Left lobe of liver (tissue), 2 donors: ENCODE measurements around the gene ABL1. TPM values are rescaled to one million over a fixed set of nuclear protein-coding genes. Genes with fewer than 3 reads are reported as not detected.

Experiments used
- ATAC-seq: fragments of 200-7000 bp; cut with Tn5 transposase; one replicate; pipeline ENCODE4 v1.9.1; 2020; ENCODE audit warnings: mild to moderate bottlenecking, moderate library complexity
- DNase-seq: peaks from one replicate; pipeline ENCODE4 v3.0.0-alpha.2; 2020; ENCODE audit warnings: low spot score
- total RNA-seq: library from RNA; stranded (reverse); gene quantifications from one replicate; pipeline ENCODE4 v1.2.1, GENCODE V29; 2021
- donor health status: DM: no; HTN: no; CAD: no; lungs with moderate emphysema.
- donor health status: DM: no; HTN: yes; CAD: no.

The ABL1 gene
- total RNA-seq, 1 donor from 2014 or later = 27.1 TPM

DNA sequence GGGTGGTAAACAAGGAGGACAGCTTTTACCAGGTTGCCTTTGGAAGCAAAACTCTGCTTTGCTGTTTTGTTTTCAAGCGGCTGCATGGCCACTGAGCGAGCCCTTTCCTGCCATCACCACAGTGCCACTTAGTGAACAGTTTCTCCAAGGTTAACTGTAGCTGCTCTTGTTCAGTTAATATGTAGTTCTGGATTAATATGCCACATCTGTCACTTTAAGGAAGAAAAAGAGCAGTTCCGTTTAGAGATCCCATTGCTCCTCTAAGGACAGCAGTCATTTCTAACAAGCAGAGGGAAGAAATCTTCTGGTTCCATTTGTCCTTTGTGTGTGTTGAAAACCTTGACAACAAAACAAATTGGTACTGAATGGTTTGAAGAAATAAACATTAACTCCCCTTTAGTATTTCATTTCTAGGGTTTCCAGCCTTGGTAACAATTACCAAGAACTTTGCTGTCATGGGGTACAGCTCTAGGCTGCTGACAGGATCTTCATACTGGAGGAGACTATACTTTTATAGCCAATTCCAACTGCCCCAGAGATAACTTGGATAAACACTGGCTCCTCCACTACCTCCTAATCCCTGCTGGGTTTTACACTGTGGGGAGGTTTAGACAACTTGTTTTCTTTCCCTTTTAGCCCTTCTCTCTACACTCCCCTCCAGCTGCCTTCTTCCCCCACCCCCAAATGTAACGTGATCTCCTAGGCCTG is 10.3 kb upstream of the ABL1 start:
- ATAC-seq = peak; percentile 59
- no peak for DNase-seq

DNA sequence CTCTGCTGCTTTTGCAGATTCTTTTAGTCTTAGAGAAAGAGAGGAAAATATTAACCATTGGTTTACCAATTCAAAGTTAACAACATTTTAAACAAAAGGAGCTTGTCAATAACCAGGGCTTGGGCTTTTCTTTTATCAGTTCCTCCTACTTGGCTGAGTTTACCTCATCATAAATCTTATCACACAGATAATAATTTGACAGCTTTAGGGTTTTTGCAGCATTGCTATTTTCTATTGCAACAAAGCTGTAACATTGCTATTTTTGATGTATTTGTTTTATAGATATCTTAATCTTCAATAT is 9.8 kb upstream of the ABL1 start:
- DNase-seq = no peak
- ATAC-seq = no peak

DNA sequence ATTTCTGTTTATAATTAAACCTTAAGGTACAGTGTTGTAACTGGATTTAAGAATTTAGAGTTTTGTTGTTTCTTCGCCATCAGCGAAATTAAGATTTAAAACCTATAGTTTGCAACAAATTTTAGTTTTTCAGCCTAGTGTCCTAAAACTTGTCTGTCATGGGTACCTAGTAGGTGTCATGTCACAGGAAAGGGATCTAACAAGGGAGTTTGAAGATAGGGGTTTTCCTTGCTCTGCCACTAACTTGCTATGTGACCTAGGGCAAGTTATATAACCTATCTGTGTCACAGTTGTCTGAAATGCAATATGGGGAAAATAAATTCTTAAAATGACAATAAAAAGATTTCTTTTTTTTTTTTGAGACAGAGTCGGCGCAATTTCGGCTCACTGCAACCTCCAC is 9.2 kb upstream of the ABL1 start:
- DNase-seq = no peak
- no peak for ATAC-seq

DNA sequence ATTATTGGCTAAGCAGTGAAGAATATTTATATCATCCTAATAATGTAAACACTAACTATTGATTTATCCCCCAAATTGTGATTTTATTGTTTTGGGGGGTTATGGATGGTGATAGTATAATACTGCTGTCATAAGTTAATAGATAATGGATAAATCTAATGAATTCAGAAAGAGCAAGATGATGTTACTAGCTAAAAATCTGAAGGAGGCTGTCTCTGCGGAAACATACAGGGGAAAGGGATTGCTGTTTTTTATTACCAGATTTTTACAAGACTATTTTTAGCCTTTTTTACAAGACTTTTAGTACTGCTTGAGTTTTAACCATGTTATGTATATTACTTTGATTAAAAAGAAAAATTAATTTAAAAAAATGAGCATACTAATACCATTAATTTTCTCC is 5.3 kb upstream of the ABL1 start:
- DNase-seq (no peak), ATAC-seq (no peak)

DNA sequence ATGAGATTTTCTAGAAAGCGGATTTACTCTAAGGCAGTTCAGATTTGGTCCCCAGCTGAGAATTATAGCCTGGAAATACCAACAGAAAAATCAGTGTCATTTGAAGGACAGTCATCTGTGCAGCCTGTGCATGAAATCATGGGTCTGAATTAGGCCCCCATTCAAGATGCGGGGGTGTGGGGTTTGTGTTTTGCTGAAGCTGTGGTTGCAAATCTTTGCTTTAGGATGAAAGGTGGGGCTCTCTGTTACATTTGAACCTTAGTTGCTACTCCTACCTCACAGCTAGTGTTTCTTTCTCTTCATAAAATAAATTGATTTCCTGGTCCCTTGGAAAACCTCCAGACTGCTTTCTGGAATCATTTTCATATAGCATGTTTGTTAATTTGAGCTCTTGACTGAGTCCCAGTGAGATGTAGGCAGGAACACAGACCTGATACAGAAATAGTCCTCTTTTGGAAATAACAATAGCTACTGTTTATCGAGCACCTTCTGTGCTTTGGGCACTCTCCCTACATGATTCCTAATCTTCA is 4.8 kb upstream of the ABL1 start:
- ATAC-seq = no peak
- DNase-seq = no peak

DNA sequence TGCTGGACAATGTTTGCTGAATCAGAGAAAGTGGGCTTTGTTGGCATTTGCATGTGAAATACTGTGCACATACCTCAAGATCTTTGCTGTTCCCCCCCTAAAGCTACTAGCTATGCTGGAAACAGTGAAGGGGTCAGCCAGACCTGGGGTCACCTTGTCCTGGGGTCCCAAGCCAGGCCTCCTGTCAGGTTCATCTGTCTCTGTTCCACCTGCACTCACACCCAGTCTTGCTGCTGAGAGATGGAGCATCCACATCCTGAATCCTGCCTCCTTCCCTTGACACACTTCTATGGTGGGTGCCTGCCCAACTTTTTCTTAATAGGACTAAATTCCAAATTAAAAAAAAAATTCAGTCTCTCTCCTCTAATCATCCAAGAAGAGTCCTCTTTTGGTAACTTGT is 4.0 kb upstream of the ABL1 start:
- DNase-seq = no peak
- no peak for ATAC-seq

DNA sequence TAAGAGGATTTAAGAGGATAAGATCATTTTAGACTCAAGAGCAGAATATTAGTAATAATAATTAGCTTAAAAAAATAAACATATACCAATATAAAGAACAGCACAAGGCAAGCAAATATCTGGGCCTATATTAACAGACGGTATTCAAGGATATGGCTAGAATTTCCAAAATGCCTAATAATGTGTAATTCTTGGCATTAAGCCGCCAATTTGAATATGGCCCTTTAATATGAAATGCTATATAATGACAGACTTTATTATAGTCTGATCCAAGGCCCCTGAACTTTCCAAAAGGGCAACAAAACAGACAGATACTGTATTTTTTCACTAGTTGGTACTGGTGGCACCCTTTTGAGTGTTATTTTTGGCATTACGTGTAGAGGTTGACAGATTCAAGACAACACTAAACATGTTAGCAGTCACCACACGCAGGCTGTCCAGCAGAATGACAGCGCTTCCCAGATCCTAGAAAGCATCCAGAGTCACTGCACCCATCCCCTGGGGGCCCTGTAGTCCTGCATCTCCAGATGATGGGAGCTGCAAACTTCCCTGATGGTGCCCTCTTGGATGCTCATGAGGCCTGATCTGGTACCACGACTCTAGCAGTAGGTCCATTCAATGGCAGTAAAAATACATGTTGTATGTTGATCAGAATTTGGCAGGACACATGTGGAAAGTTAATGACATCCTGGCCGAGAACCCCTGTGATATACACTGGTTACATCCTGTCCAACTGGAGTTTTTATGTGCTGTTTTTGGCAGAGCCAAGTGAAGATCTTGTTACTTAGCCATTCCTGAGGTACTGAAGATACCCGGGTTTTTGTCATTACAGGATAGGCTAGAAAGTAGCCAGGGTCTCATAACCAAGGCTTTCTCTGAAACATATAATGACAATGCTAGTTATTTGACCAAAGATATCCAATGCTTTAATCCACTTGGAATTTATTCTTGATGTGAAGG is 1.7 kb upstream of the ABL1 start:
- DNase-seq (no peak), ATAC-seq (no peak)

DNA sequence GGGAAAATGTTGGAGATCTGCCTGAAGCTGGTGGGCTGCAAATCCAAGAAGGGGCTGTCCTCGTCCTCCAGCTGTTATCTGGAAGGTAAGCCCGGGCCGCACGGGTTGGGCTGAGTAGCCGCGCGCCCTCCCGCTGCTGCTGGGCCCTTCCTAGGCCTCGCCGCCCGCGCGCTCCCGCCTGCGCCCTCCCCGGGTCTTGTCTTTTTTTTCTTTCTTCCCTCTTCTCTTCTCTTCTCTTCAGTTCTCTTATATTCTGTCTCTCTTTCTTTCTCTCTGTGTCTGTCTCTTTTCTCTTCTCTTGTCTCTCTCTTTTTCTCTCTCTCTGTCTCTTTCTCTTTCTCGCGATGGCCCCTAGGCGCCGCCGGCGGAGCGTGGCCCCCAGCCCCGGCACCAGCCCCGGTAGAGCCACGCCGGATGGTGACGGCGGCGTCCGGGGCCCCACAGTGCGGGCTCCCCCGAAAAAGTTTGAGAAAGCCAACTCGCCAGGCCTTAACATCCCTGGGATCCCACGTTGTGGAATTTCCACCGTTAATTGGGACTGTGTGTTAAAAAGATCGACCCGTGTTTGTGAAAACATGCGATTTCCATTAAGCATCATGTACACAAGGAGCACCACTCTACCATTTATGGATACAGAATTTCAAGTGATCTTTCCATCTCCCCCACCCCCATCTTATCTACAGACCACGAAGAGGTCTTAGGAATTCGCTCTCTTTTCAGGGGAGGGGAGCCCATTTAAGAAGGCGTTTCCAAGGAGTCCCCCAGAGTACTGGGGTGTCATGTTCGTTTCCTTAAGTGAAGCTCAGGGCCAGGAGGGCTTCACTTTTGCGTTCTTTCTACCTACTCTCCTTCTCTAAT is 616 bp downstream of the ABL1 start:
- no peak for DNase-seq
- peak; percentile 17 for ATAC-seq

DNA sequence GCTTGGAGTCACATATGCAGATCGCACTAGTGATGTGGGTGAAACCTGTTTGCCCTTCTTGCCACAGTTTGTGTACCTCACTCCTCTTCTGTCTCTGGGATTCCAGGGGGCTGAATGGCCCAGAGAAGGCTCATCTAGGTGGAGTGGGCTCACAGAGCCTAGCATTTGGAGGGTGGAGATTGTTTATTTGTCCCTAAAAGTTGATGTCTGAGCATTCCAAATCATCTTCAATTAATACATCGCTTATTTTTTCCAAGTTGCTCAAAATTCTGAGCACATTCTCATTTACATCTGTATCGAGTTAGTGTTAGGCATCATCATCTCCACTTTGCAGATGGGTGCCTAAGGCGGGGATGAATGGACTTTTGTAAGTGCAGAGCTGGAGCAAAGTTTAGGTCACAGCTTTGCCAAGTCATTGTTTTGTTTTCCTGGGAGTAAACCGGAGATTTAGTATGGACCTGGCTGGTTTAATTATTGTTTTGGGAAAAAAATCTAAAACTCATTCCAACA is 2.0 kb downstream of the ABL1 start:
- ATAC-seq = peak; percentile 27
- no peak for DNase-seq

DNA sequence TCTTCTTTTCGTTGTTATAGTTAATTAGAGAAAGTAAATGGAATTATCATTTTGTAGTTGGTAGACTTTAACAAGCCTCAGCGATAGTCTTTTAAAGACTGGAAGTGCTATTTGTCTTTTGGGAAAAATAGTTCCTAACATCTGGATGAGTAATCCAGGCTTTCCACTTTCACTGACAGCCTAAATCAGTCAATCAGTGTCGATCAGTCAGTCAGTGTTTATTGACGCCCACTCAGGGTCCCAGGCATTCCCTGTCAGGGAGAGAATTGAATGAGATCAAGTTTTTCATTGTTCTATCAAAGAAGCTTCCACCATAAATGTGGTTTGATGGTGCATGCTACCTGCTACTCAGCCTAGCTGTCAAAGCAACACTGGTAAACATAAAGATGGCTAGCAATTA is 2.6 kb downstream of the ABL1 start:
- DNase-seq = no peak
- ATAC-seq = no peak

DNA sequence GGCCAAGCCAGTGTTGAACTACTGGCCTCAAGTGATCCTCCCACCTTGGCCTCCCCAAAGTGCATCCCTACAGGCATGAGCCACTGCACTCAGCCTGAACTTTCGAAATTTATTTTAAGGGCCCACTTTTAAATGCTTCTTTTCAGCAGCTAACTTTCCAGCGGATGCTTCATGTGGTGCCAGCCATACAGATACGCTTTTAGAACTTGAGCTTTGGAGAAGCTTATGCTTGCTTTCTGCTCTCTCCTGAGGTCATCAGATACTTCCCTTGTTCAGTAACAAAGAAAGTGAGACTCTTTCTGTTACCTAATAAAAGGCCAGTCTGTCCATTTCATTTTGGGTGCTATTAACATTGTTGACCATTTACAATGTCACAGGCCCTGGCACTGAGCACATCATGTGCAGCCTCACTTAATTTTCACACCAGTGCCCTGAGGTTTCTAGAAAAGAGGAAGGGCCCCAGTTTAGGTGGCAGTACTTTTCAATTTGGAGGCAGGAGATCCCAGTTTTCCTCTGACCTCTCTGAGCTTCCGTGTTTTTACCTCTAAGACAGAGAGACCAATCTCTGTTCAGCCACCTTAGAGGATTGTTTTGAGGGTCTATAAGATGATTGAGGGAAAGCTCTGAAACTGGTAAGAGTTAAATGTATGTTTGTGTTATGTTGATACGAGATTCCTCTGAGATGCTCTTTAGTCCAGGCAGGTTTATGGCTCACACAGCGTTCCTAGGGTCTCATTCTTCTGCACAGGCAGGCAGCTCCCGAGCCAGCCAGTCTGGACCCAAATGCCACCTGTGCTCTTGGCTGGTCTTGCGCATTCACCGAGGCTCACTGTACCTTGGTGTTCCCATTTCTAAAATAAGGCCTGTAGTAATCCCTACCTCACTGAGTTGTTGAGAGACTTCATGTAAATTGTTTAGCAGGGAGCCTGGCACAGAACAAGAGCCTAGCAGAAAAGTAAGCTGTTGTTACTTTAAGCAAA is 4.4 kb downstream of the ABL1 start:
- ATAC-seq (no peak), DNase-seq (no peak)

DNA sequence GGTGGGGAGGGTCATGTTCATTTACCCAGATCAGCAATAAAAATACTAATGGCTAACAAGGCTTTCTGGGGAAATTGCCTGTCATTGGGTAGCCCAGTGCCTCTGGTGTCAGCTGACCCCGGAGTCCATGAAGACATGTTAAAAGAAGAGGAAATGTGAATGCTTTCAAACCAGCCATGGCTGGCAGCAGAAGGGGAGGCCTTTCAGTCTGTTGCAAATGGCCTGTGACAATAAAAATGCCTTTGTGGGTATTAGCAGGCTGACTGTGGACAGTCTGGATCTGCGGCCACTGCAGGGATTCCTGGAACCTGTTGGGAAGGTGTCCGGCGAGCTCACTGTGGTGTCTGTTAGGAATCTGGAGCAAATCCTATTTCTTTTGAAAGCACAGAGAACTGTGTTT is 7.5 kb downstream of the ABL1 start:
- DNase-seq = no peak
- no peak for ATAC-seq

DNA sequence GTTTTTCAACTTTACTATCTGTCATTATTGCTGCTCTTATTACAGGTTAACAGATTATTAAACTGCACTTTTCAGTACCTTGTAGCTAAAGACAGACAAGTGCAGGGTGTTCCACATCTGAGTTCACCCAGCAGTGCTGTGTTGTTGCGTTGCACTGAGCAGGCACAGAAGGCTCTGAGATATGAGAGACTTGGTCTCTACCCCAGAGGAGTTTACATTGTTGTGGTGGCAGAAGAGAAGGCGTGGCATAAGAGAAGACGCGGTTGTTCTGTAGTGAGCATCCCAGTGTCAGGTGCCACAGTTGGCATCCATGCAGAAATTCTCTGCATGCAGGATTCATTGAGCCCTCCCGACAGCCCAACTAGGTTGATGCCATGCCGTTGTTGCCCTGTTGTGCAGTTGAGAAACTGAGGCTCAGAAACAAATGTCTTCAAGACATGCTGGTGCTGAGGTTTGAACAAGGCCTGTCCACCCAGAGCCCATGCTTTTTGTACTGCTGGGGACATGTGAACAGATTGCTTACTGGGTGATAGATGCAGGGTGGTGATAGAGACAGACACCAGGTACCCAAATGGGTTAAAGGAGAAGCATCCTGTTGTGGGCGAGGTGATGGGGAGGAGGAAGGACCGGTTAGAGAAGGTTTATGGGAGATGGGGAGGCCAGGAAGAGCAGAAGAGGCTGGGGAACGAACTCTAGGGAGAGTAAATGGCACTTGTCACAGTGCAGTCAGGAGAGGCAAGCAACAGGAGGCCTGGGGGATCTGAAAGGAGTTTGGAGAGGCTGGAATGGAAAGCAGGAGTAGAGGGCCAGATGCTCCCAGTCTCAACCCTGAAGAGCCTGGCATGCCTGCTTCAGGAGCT is 8.2 kb downstream of the ABL1 start:
- DNase-seq (no peak), ATAC-seq (no peak)

DNA sequence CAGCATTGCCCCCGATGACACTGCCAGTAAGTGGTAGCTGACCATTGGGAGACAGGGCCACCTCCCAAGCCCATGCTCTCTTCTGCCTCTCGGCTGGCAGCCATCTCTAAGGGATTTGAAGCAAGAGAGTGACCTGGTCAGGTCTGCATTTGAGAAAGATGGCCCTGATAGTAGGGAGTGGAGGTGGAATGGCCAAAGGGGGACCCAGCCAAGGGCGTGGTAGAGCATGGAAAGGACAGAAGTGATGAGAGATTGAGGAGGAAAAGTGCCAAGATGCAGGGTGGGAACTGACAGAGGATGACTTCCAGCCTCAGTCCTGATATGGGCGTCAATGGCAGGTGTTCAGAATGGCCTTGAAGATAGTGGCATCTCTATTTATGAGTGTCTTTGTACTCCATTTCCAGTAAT is 9.0 kb downstream of the ABL1 start:
- DNase-seq = no peak
- ATAC-seq = no peak

DNA sequence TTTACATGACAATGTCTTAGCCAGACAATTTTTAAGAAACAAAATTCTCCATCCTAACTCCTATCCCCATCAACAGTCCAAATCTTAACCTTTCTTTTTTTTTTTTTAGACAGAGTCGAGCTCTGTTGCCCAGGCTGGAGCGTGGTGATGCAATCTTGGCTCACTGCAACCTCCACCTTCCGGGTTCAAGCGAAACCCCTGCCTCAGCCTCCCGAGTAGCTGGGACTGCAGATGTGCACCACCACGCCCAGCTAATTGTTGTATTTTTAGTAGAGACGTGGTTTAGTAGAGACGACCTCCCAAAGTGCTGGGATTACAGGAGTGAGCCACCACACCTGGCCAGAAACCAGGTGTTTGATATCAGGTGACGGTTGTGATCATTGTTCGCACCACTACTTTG is 10.2 kb downstream of the ABL1 start:
- ATAC-seq = no peak
- DNase-seq = no peak

DNA sequence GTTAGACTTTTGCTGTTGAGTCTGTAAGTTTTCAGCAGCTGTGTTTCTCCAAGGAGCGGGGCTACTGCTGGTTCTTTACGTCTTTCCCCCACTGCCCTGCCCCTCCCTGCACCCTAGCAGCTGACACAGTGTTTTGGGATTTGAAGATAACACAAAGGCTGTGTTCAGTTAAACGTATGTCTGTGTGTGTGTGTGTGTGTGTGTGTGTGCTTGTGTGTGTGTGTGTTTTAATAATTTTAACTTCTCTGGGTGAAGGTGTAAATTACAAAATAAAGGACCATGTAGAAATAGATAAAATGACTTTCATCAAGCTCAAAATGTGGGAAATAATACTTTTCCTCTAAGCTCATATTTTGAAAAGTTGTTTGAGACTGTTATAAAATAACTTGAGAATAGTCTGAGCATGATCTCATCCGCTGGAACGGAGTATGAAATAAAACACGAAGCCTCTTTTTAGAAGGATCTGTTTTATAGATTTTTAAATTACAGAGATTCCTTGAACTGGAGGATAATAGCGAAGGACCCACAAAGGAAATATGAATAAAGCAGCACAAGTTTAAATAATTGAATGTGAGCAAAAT is 10.9 kb downstream of the ABL1 start:
- DNase-seq = no peak
- no peak for ATAC-seq

DNA sequence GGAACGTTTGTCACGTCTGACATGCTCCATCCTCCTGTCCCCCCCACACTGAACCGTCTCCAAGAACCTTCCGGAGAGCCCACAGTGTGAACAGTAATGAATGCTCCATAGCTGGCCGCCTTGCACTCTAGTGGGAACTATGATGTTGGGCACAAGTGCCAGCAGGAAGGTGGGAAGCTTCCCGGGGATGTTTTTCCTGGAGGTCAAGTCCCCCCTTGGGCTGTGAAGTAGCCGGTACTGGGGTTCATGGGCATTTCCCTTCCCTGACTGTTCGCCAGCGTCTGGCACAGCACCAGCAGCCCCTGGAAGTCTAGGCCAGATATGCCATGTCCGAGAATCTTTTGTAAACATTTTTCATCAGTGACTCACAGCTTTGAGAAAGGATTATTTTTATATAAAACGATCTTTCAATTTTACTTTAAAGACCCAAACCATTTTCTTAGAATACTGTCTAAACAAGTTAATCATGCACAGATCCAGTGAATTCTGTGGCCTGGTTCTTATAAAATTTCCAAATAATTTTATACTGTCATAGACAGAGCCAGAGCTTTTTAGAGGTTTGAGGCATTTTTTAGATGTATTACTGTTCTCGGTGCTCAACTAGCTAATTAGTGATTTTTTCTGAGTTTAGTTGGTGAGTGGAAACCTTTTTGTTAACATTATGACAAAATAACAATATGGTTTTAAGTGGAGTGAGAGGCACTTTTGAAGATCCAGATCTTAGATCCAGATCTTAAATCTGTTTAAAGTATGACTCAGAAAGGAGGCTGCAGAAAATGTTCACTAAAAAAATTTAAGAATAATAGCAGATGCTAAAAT is 11.6 kb downstream of the ABL1 start:
- DNase-seq (no peak), ATAC-seq (peak; percentile 33)
